Upper lobe of left lung (tissue), 4 donors: ENCODE measurements around the gene SLC2A11.

Source experiments
- CTCF ChIP-seq, 6 experiments: fragments of 450-650 bp in 4 of 6; fragments of 200-600 bp in 2 of 6; sonication (generic) in 2 of 6; IDR thresholded peaks; one replicate each; pipeline ENCODE4 v1.5.1; 2016 to 2019; ENCODE audit warnings: antibody characterized with exemption in 6 of 6
- EP300 ChIP-seq, 4 donors: sonication (generic); formaldehyde crosslinking; IDR thresholded peaks; one replicate each; pipeline ENCODE4 v1.5.1; 2017; ENCODE audit warnings: antibody characterized with exemption in 4 of 4, control low read depth in 2 of 4

GRCh38 chr22:23909296-23909898 lies 51.7 kb downstream of the SLC2A11 start:
- TF ChIP-seq CTCF (IDR thresholded peaks at IDR 0.05), result no peak
- no peak for TF ChIP-seq EP300 (IDR thresholded peaks at IDR 0.05)
